ENCODE results near the gene DPY19L3.

DNA sequence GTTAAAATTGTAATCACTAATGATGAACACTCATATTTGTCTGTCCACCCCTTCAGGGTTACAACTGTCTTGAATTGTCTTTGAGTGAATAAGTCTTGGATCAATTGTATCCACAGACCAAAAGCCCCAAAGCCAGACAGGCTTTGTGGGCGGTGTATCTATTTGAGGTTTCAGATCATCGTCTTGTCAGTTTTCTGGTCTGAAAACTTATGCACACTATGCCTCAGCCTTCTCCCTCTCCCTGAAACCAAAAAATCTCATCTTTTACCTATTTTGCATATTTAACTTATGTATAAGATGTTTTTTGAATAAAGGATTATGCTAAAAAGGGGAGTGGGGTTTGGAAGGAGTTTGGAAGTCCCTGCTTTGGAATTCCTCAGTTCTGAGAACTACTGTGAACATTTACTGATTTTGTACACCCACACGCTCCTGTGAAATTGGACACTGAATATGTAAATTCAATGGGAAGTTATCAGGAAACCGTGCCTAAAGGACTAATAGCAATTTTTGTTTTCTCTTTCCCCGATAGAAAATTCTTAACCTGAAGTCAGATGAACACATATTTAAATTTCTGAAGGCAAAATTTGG is 52.1 kb downstream of the DPY19L3 start:
- TF ChIP-seq, protein P1, sequence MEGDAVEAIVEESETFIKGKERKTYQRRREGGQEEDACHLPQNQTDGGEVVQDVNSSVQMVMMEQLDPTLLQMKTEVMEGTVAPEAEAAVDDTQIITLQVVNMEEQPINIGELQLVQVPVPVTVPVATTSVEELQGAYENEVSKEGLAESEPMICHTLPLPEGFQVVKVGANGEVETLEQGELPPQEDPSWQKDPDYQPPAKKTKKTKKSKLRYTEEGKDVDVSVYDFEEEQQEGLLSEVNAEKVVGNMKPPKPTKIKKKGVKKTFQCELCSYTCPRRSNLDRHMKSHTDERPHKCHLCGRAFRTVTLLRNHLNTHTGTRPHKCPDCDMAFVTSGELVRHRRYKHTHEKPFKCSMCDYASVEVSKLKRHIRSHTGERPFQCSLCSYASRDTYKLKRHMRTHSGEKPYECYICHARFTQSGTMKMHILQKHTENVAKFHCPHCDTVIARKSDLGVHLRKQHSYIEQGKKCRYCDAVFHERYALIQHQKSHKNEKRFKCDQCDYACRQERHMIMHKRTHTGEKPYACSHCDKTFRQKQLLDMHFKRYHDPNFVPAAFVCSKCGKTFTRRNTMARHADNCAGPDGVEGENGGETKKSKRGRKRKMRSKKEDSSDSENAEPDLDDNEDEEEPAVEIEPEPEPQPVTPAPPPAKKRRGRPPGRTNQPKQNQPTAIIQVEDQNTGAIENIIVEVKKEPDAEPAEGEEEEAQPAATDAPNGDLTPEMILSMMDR (IDR thresholded peaks at IDR 0.05; ENCODE audit: poor library complexity) = no peak
- TF ChIP-seq EZH2 (IDR thresholded peaks at IDR 0.05; ENCODE audit: borderline replicate concordance) (no peak), EZH2phosphoT487 (IDR thresholded peaks at IDR 0.05; ENCODE audit: low read depth, severe bottlenecking, unreplicated experiment) (no peak)
